Measurements from ENCODE around the gene SLC25A21. TPM values are rescaled to one million over a fixed set of nuclear protein-coding genes. Genes with fewer than 3 reads are reported as not detected.

The SLC25A21 gene
- total and polyA plus RNA-seq, 7 experiments from 2014 or later: not detected

- POLR2A ChIA-PET: no interaction called here
- Mint-ChIP-seq H3K27ac (no peak overlapping the region), H3K27me3 (peaks cover 0 to 6% (median 0%) of the 10 kb centered on the region in 5 donors), H3K9me3 (peaks cover 0 to 6% (median 4%) of the 10 kb centered on the region in 11 donors), H3K36me3 (no peaks in the 10 kb centered on the region), H3K4me1 (no peaks in the 10 kb centered on the region), H3K4me3 (no peak overlapping the region)
- CTCF ChIA-PET: interaction anchor here (0.7 kb wide), 1 partner anchor 14 kb away, joined by 4 read pairs; no protein-coding TSS in a partner anchor
- ATAC-seq (no peak), DNase-seq (no peak)
- Histone ChIP-seq H3K4me3 (ENCODE audit: low read length) (no peak overlapping the region), H3K9me3 (ENCODE audit: control insufficient read depth in 2 of 3, low read length in 3 of 3) (no peaks in the 10 kb centered on the region), H3K27ac (ENCODE audit: low read depth, low read length) (no peak overlapping the region), H3K36me3 (ENCODE audit: control insufficient read depth in 2 of 3, insufficient read depth in 3 of 3, low read length in 3 of 3) (no peaks in the 10 kb centered on the region), H3K4me1 (ENCODE audit: control insufficient read depth in 2 of 2, insufficient read depth in 2 of 2, low read length in 2 of 2) (no peaks in the 10 kb centered on the region), H3K27me3 (ENCODE audit: control insufficient read depth in 2 of 2, insufficient read depth in 2 of 2, low read length in 2 of 2) (no peaks in the 10 kb centered on the region)
- intact Hi-C loops (cut with micrococcal nuclease): no loop called here
Measured at GRCh38 chr14:36738269-36738668, 434.1 kb downstream of the SLC25A21 start.

- Histone ChIP-seq H3K4me3 (ENCODE audit: low read length) (no peak overlapping the region), H3K27me3 (ENCODE audit: control insufficient read depth in 2 of 2, insufficient read depth in 2 of 2, low read length in 2 of 2) (no peaks in the 10 kb centered on the region), H3K27ac (ENCODE audit: low read depth, low read length) (no peak overlapping the region), H3K36me3 (ENCODE audit: control insufficient read depth in 2 of 3, insufficient read depth in 3 of 3, low read length in 3 of 3) (no peaks in the 10 kb centered on the region), H3K4me1 (ENCODE audit: control insufficient read depth in 2 of 2, insufficient read depth in 2 of 2, low read length in 2 of 2) (no peaks in the 10 kb centered on the region), H3K9me3 (ENCODE audit: control insufficient read depth in 2 of 3, low read length in 3 of 3) (no peaks in the 10 kb centered on the region)
- H3K9me3 Mint-ChIP-seq: peaks cover 0 to 5% (median 0%) of the 10 kb centered on the region in 11 donors
- intact Hi-C loops (cut with micrococcal nuclease): no loop called here
- no peak for ATAC-seq
- DNase-seq: no peak
- POLR2A ChIA-PET: no interaction called here
- peaks cover 0 to 9% (median 4%) of the 10 kb centered on the region in 5 donors for H3K27me3 Mint-ChIP-seq
- CTCF ChIA-PET: no interaction called here
- no peaks in the 10 kb centered on the region for H3K36me3 Mint-ChIP-seq
- H3K4me1 Mint-ChIP-seq: no peaks in the 10 kb centered on the region
- no peak overlapping the region for H3K27ac Mint-ChIP-seq
- H3K4me3 Mint-ChIP-seq: no peak overlapping the region
Measured at GRCh38 chr14:36726128-36726527, 446.3 kb downstream of the SLC25A21 start.

GRCh38 chr14:36724162-36724561 lies 448.2 kb downstream of the SLC25A21 start:
- H3K4me3 Mint-ChIP-seq: no peak overlapping the region
- Histone ChIP-seq H3K36me3 (ENCODE audit: control insufficient read depth in 2 of 3, insufficient read depth in 3 of 3, low read length in 3 of 3) (no peaks in the 10 kb centered on the region), H3K27ac (ENCODE audit: low read depth, low read length) (no peak overlapping the region), H3K4me1 (ENCODE audit: control insufficient read depth in 2 of 2, insufficient read depth in 2 of 2, low read length in 2 of 2) (no peaks in the 10 kb centered on the region), H3K4me3 (ENCODE audit: low read length) (no peak overlapping the region), H3K9me3 (ENCODE audit: control insufficient read depth in 2 of 3, low read length in 3 of 3) (no peaks in the 10 kb centered on the region), H3K27me3 (ENCODE audit: control insufficient read depth in 2 of 2, insufficient read depth in 2 of 2, low read length in 2 of 2) (no peaks in the 10 kb centered on the region)
- H3K4me1 Mint-ChIP-seq: no peaks in the 10 kb centered on the region
- no peaks in the 10 kb centered on the region for H3K36me3 Mint-ChIP-seq
- H3K27ac Mint-ChIP-seq: no peak overlapping the region
- peaks cover 0 to 4% (median 0%) of the 10 kb centered on the region in 11 donors for H3K9me3 Mint-ChIP-seq
- intact Hi-C loops (cut with micrococcal nuclease): no loop called here
- CTCF ChIA-PET: interaction anchor here (0.6 kb wide), 1 partner anchor 14 kb away, joined by 4 read pairs; no protein-coding TSS in a partner anchor
- H3K27me3 Mint-ChIP-seq: peaks cover 0 to 9% (median 4%) of the 10 kb centered on the region in 5 donors
- ATAC-seq (no peak), DNase-seq (no peak)
- POLR2A ChIA-PET: no interaction called here

- Mint-ChIP-seq H3K27ac (no peak overlapping the region), H3K36me3 (no peaks in the 10 kb centered on the region), H3K9me3 (peaks cover 0 to 4% (median 0%) of the 10 kb centered on the region in 11 donors), H3K4me1 (no peaks in the 10 kb centered on the region), H3K4me3 (no peak overlapping the region), H3K27me3 (peaks cover 0 to 11% (median 4%) of the 10 kb centered on the region in 5 donors)
- Histone ChIP-seq H3K4me3 (ENCODE audit: low read length) (no peak overlapping the region), H3K36me3 (ENCODE audit: control insufficient read depth in 2 of 3, insufficient read depth in 3 of 3, low read length in 3 of 3) (no peaks in the 10 kb centered on the region), H3K4me1 (ENCODE audit: control insufficient read depth in 2 of 2, insufficient read depth in 2 of 2, low read length in 2 of 2) (no peaks in the 10 kb centered on the region), H3K9me3 (ENCODE audit: control insufficient read depth in 2 of 3, low read length in 3 of 3) (no peaks in the 10 kb centered on the region), H3K27me3 (ENCODE audit: control insufficient read depth in 2 of 2, insufficient read depth in 2 of 2, low read length in 2 of 2) (no peaks in the 10 kb centered on the region), H3K27ac (ENCODE audit: low read depth, low read length) (no peak overlapping the region)
- intact Hi-C loops (cut with micrococcal nuclease): no loop called here
- DNase-seq (no peak), ATAC-seq (no peak)
- CTCF ChIA-PET: no interaction called here
- POLR2A ChIA-PET: no interaction called here
Measured at GRCh38 chr14:36723530-36723929, 448.9 kb downstream of the SLC25A21 start.

- Mint-ChIP-seq H3K27ac (no peak overlapping the region), H3K27me3 (peaks cover 0 to 15% (median 4%) of the 10 kb centered on the region in 5 donors), H3K36me3 (no peaks in the 10 kb centered on the region), H3K4me1 (no peaks in the 10 kb centered on the region), H3K9me3 (peaks cover 0 to 7% (median 0%) of the 10 kb centered on the region in 11 donors), H3K4me3 (no peak overlapping the region)
- Histone ChIP-seq H3K36me3 (ENCODE audit: control insufficient read depth in 2 of 3, insufficient read depth in 3 of 3, low read length in 3 of 3) (no peaks in the 10 kb centered on the region), H3K4me3 (ENCODE audit: low read length) (no peak overlapping the region), H3K9me3 (ENCODE audit: control insufficient read depth in 2 of 3, low read length in 3 of 3) (no peaks in the 10 kb centered on the region), H3K27me3 (ENCODE audit: control insufficient read depth in 2 of 2, insufficient read depth in 2 of 2, low read length in 2 of 2) (no peaks in the 10 kb centered on the region), H3K27ac (ENCODE audit: low read depth, low read length) (no peak overlapping the region), H3K4me1 (ENCODE audit: control insufficient read depth in 2 of 2, insufficient read depth in 2 of 2, low read length in 2 of 2) (no peaks in the 10 kb centered on the region)
- CTCF ChIA-PET: no interaction called here
- intact Hi-C loops (cut with micrococcal nuclease): no loop called here
- ATAC-seq (no peak), DNase-seq (no peak)
- POLR2A ChIA-PET: no interaction called here
Measured at GRCh38 chr14:36721877-36722276, 450.5 kb downstream of the SLC25A21 start.

- Histone ChIP-seq H3K27ac (ENCODE audit: low read depth, low read length) (no peak overlapping the region), H3K36me3 (ENCODE audit: control insufficient read depth in 2 of 3, insufficient read depth in 3 of 3, low read length in 3 of 3) (no peaks in the 10 kb centered on the region), H3K4me1 (ENCODE audit: control insufficient read depth in 2 of 2, insufficient read depth in 2 of 2, low read length in 2 of 2) (no peaks in the 10 kb centered on the region), H3K27me3 (ENCODE audit: control insufficient read depth in 2 of 2, insufficient read depth in 2 of 2, low read length in 2 of 2) (no peaks in the 10 kb centered on the region), H3K4me3 (ENCODE audit: low read length) (no peak overlapping the region), H3K9me3 (ENCODE audit: control insufficient read depth in 2 of 3, low read length in 3 of 3) (no peaks in the 10 kb centered on the region)
- intact Hi-C loops (cut with micrococcal nuclease): no loop called here
- DNase-seq (no peak), ATAC-seq (no peak)
- CTCF ChIA-PET: no interaction called here
- Mint-ChIP-seq H3K27ac (no peak overlapping the region), H3K4me1 (no peaks in the 10 kb centered on the region), H3K36me3 (no peaks in the 10 kb centered on the region), H3K9me3 (peaks cover 0 to 7% (median 0%) of the 10 kb centered on the region in 11 donors), H3K27me3 (peaks cover 0 to 15% (median 4%) of the 10 kb centered on the region in 5 donors), H3K4me3 (no peak overlapping the region)
- POLR2A ChIA-PET: no interaction called here
Measured at GRCh38 chr14:36720657-36721056, 451.7 kb downstream of the SLC25A21 start.

GRCh38 chr14:36719823-36720222 lies 452.6 kb downstream of the SLC25A21 start:
- DNase-seq (no peak), ATAC-seq (no peak)
- H3K36me3 ChIP-seq (ENCODE audit: control insufficient read depth in 2 of 3, insufficient read depth in 3 of 3, low read length in 3 of 3): no peaks in the 10 kb centered on the region
- no peaks in the 10 kb centered on the region for H3K9me3 ChIP-seq (ENCODE audit: control insufficient read depth in 2 of 3, low read length in 3 of 3)
- Mint-ChIP-seq H3K4me1 (no peaks in the 10 kb centered on the region), H3K4me3 (no peak overlapping the region), H3K27me3 (peaks cover 0 to 15% (median 4%) of the 10 kb centered on the region in 5 donors), H3K36me3 (no peaks in the 10 kb centered on the region), H3K9me3 (peaks cover 0 to 7% (median 0%) of the 10 kb centered on the region in 11 donors), H3K27ac (no peak overlapping the region)
- ChIA-PET POLR2A (no interaction called here), CTCF (no interaction called here)
- H3K4me1 ChIP-seq (ENCODE audit: control insufficient read depth in 2 of 2, insufficient read depth in 2 of 2, low read length in 2 of 2): no peaks in the 10 kb centered on the region
- no peaks in the 10 kb centered on the region for H3K27me3 ChIP-seq (ENCODE audit: control insufficient read depth in 2 of 2, insufficient read depth in 2 of 2, low read length in 2 of 2)
- H3K4me3 ChIP-seq (ENCODE audit: low read length): no peak overlapping the region
- intact Hi-C loops (cut with micrococcal nuclease): no loop called here
- H3K27ac ChIP-seq (ENCODE audit: low read depth, low read length): no peak overlapping the region

All from naive thymus-derived CD4-positive, alpha-beta T cell (primary cell).